ENCODE data around the gene WNK2.

WNK2 gene

GRCh38 chr9:93297659-93298497, 113.9 kb downstream of the WNK2 start:
- no peak for DNase-seq

DNA sequence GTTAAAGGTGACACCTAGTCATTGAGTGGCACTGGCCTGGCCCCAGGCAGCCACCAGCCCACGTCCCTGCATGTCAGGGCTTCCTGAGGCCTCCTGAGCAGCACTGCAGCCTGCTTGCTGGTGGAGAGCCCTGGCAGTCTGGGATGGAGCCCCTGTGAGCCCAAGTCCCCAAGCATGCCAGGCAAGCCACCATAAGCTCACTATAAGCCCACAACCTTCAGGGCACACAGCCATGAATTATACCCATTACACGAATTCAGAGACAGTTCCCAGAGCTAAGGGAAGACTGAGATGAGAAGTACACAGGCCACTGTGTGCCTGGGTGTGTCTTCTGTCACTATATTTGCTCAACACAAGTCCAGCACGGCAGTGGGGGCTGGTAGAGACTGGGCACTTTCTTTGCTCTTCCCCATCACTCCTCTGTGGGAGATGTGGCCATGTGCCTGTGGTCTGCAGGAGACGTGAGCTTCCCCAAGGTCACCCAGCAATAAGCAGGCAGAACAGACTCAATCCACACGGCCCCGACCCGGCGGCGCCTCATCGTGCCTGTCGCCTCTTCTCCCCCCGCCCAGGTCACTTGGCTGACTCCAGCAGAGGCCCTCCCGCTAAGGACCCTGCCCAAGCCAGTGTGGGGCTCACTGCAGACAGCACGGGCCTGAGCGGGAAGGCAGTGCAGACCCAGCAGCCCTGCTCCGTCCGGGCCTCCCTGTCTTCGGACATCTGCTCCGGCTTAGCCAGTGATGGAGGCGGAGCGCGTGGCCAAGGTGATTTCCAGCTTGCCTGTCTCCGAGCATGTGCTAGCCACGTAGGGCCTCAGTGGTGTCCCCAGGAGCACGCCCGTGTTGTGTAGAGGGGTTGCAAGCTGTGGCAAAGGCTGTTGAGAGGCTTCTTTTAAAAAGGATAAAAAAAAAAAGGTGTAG, 114.8 kb downstream of the WNK2 start:
- DNase-seq = no peak

- DNase-seq = no peak
Measured at GRCh38 chr9:93299418-93300174, 115.7 kb downstream of the WNK2 start.

- no peak for DNase-seq
Measured at GRCh38 chr9:93300175-93300572, 116.2 kb downstream of the WNK2 start.

DNA sequence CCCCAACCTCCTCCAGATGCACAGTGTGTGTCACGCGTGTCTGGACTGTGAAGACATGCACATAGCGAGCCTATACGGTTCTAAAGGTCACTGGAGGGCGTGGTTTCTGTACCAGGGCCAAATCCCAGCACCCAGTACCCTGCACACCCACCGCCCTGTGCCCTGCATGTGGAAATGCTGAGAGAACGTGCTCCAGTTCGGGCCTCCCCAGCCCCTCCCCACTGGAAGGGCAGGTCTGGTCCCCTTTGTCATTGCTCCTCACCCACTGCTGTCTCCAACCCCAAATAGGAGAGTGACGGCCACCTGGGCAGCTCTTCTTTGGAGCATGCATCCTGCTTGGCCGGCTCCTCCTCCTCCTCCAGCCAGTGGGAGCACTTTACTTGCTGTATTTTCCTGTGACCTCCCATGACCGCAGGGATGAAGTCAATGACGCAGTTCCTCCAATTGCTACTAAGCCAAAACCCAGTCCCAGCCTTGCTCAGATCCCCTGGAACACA, 116.7 kb downstream of the WNK2 start:
- DNase-seq = no peak

DNA sequence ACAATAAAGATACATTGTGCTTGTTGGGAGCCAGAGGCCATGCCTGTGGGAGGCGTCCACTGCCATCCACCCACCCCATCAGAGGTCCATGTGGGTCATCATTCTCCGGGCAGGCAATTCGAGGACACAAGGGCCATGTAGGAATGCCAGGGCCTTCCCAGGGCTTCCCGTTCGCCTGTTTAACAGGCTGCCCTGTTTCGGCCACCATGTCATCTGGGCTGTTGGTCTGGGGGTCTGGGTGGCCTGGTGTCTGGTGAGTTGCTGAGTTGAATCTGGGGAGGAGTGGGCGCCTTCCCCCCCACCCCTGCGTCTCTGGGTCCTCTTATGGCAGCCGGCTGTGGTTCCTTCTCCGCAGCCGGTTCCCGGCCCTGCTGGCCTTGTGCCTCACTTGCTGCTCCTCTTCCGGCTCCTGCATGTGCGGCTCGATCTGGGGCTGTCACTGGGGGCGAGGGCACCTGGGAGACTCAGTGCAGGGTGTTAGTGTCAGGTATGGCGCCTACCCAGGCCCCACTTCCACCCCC, 117.4 kb downstream of the WNK2 start:
- no peak for DNase-seq

- DNase-seq = no peak
Measured at GRCh38 chr9:93301911-93302541, 118.1 kb downstream of the WNK2 start.

GRCh38 chr9:93302586-93303257, 118.8 kb downstream of the WNK2 start:
- peak; percentile 37 for DNase-seq

- no peak for DNase-seq
Measured at GRCh38 chr9:93303258-93303771, 119.4 kb downstream of the WNK2 start.

- DNase-seq = no peak
Measured at GRCh38 chr9:93303806-93304573, 120.1 kb downstream of the WNK2 start.

GRCh38 chr9:93304574-93305496, 120.9 kb downstream of the WNK2 start:
- peak; percentile 44 for DNase-seq

GRCh38 chr9:93305497-93306020, 121.6 kb downstream of the WNK2 start:
- no peak for DNase-seq

- DNase-seq = no peak
Measured at GRCh38 chr9:93306081-93306480, 122.1 kb downstream of the WNK2 start.

GRCh38 chr9:93306579-93307091, 122.7 kb downstream of the WNK2 start:
- no peak for DNase-seq

- no peak for DNase-seq
Measured at GRCh38 chr9:93307468-93308157, 123.7 kb downstream of the WNK2 start.

- no peak for DNase-seq
Measured at GRCh38 chr9:93308158-93308602, 124.2 kb downstream of the WNK2 start.

- no peak for DNase-seq
Measured at GRCh38 chr9:93308676-93309075, 124.7 kb downstream of the WNK2 start.

DNA sequence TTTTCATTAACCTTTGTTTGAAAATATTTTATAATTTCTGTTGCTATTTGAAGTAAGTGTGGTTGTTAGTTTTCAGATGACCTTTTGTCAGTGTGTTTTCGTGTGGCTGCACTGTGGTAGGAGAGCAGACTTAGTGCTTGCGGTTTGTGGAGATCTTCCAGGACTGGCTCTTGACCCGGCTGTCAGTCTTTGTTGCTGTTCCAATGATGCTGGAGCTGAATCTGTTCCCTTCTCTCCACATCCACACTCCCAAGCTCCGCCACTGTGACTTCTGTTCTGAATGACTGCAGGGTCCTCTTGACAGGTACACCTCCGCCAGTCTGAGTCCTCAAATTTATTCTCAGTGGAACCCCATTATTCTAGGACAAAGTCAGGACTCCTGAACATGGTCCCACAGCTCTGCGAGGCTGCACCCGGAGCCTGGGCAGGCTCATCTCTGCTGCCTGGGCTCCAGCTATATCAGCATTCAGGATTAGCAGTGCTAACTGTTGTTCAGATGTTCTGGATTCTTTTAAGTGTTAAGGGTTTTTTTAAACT, 126.0 kb downstream of the WNK2 start:
- DNase-seq = no peak
